ENCODE measurements around the gene PEX14.

The PEX14 gene

DNA sequence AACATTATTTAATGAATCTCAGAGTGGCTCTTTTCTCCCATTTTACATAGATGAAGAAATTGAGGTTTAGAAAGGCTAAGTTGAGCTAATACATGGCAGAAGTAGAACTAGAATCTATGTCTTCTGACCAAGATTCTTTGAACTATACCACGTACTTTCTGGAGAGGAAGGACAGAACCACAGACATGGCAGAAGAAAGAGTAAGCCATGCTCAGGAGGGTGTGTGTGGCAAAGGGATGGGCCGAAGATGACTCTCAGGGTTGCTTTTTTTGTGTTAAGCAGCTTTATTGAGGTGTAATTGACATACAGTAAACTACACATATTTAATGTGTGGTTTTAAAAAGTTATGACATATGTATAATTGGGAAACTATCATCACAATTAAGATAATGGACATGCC, 69.5 kb downstream of the PEX14 start:
- no peaks in the 10 kb centered on the region for H3K9me2 ChIP-seq (ENCODE audit: low read depth, low read length)
- no peak overlapping the region for H3K9ac ChIP-seq (ENCODE audit: low read length)
- H3K4me2 ChIP-seq (ENCODE audit: low read length) = no peak overlapping the region
- H3K79me2 ChIP-seq (ENCODE audit: insufficient read depth, low read length) = no peaks in the 10 kb centered on the region
- no peaks in the 10 kb centered on the region for H3K4me1 ChIP-seq (ENCODE audit: insufficient read depth, low read length, severe bottlenecking)
- H3K27me3 ChIP-seq (ENCODE audit: insufficient read depth, low read length) = no peaks in the 10 kb centered on the region
- TF ChIP-seq, protein P1, sequence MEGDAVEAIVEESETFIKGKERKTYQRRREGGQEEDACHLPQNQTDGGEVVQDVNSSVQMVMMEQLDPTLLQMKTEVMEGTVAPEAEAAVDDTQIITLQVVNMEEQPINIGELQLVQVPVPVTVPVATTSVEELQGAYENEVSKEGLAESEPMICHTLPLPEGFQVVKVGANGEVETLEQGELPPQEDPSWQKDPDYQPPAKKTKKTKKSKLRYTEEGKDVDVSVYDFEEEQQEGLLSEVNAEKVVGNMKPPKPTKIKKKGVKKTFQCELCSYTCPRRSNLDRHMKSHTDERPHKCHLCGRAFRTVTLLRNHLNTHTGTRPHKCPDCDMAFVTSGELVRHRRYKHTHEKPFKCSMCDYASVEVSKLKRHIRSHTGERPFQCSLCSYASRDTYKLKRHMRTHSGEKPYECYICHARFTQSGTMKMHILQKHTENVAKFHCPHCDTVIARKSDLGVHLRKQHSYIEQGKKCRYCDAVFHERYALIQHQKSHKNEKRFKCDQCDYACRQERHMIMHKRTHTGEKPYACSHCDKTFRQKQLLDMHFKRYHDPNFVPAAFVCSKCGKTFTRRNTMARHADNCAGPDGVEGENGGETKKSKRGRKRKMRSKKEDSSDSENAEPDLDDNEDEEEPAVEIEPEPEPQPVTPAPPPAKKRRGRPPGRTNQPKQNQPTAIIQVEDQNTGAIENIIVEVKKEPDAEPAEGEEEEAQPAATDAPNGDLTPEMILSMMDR (IDR thresholded peaks at IDR 0.05; ENCODE audit: low read length) = no peak
- no peaks in the 10 kb centered on the region for H3F3A ChIP-seq (ENCODE audit: insufficient read depth, low read length)
- H3K4me3 ChIP-seq (ENCODE audit: low read depth, low read length, poor library complexity, severe bottlenecking) = no peak overlapping the region
- no peak overlapping the region for H3K27ac ChIP-seq (ENCODE audit: low read depth, low read length, poor library complexity, severe bottlenecking)
- no peaks in the 10 kb centered on the region for H3K9me3 ChIP-seq (ENCODE audit: low read length)
- no peaks in the 10 kb centered on the region for H4K20me1 ChIP-seq (ENCODE audit: insufficient read depth, low read length)
- H2AFZ ChIP-seq (ENCODE audit: low read length) = no peak overlapping the region
- H3K36me3 ChIP-seq (ENCODE audit: insufficient read depth, low read length) = peaks cover 2% of the 10 kb centered on the region; the same call in 1 of the 2 replicates

DNA sequence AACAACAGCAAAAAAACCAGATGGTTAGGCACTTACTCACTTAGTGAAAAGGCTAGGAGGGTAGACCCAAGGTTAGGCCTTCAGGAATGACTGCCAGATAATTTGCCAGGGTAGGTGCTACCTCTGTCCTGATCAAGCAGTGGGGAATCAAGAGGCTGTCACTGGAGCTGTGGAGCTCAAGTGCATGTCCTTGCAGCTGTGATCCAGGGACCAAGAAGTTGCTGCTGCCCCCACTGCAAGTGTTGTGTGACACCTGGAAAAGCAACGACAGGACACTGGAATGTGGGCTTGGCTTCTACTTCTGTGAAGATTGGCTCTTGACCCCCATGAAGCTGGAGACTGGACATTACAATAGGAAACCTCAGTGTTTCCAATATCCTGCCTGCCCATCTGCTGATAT, 72.1 kb downstream of the PEX14 start:
- no peak overlapping the region for H2AFZ ChIP-seq (ENCODE audit: low read length)
- H3F3A ChIP-seq (ENCODE audit: insufficient read depth, low read length) = no peaks in the 10 kb centered on the region
- H3K4me2 ChIP-seq (ENCODE audit: low read length) = no peak overlapping the region
- H3K79me2 ChIP-seq (ENCODE audit: insufficient read depth, low read length) = no peaks in the 10 kb centered on the region
- TF ChIP-seq, protein P1 (IDR thresholded peaks at IDR 0.05; ENCODE audit: low read length) = no peak
- TF ChIP-seq EZH2 (IDR thresholded peaks at IDR 0.05; ENCODE audit: borderline replicate concordance, low read length) = no peak
- H3K36me3 ChIP-seq (ENCODE audit: insufficient read depth, low read length) = no peaks in the 10 kb centered on the region; the same call in 1 of the 2 replicates
- H3K9me3 ChIP-seq (ENCODE audit: low read length) = no peaks in the 10 kb centered on the region
- H3K27me3 ChIP-seq (ENCODE audit: insufficient read depth, low read length) = no peaks in the 10 kb centered on the region
- no peaks in the 10 kb centered on the region for H4K20me1 ChIP-seq (ENCODE audit: insufficient read depth, low read length)
- H3K27ac ChIP-seq (ENCODE audit: low read depth, low read length, poor library complexity, severe bottlenecking) = no peak overlapping the region
- no peak overlapping the region for H3K9ac ChIP-seq (ENCODE audit: low read length)
- no peaks in the 10 kb centered on the region for H3K9me2 ChIP-seq (ENCODE audit: low read depth, low read length)
- H3K4me3 ChIP-seq (ENCODE audit: low read depth, low read length, poor library complexity, severe bottlenecking) = no peak overlapping the region
- H3K4me1 ChIP-seq (ENCODE audit: insufficient read depth, low read length, severe bottlenecking) = no peaks in the 10 kb centered on the region

DNA sequence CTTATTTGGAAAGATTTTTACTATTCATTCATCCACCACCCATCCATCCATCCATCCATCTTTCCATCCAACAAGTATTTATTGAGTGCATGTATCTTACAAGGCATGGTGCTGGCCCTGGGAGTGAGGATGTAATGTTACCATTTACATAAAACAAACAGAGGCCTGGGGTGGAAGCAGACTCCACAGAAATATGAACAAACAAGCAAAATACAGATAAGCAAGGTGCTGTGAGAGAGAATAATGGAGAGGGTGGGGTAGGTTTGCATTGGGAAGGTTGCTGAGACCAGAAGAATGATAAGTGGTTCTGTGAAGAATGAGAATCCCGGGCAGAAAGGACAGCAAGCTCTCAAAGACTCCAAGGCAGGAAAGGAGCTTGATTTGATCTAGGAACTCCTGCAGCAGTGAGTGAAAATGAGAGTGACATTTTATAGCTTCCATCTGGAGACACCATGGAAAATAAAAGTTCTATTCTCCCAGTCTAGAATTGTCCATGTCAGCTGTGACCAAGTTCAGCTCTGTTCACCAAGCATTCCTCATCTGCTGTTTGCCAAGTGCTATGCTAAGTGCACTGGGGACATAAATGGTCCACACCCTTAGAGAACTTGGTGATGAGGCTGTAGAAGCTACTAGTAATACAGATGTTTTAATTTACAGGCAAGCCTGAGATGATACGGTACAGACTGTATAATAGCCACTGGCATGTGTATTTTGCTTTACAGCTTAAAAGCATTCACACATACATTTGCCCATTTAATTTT, 75.3 kb downstream of the PEX14 start:
- no peaks in the 10 kb centered on the region for H3K9me3 ChIP-seq (ENCODE audit: low read length)
- no peaks in the 10 kb centered on the region for H3K9me2 ChIP-seq (ENCODE audit: low read depth, low read length)
- no peaks in the 10 kb centered on the region; the same call in 1 of the 2 replicates for H3K36me3 ChIP-seq (ENCODE audit: insufficient read depth, low read length)
- H3K9ac ChIP-seq (ENCODE audit: low read length) = no peak overlapping the region
- no peak for TF ChIP-seq EZH2 (IDR thresholded peaks at IDR 0.05; ENCODE audit: borderline replicate concordance, low read length)
- TF ChIP-seq, protein P1 (IDR thresholded peaks at IDR 0.05; ENCODE audit: low read length) = no peak
- H3K4me2 ChIP-seq (ENCODE audit: low read length) = no peak overlapping the region
- H3F3A ChIP-seq (ENCODE audit: insufficient read depth, low read length) = no peaks in the 10 kb centered on the region
- no peaks in the 10 kb centered on the region for H3K27me3 ChIP-seq (ENCODE audit: insufficient read depth, low read length)
- no peaks in the 10 kb centered on the region for H4K20me1 ChIP-seq (ENCODE audit: insufficient read depth, low read length)
- H3K4me3 ChIP-seq (ENCODE audit: low read depth, low read length, poor library complexity, severe bottlenecking) = no peak overlapping the region
- H2AFZ ChIP-seq (ENCODE audit: low read length) = no peak overlapping the region
- peaks cover under 1% of the 10 kb centered on the region for H3K4me1 ChIP-seq (ENCODE audit: insufficient read depth, low read length, severe bottlenecking)
- H3K27ac ChIP-seq (ENCODE audit: low read depth, low read length, poor library complexity, severe bottlenecking) = no peak overlapping the region
- no peaks in the 10 kb centered on the region for H3K79me2 ChIP-seq (ENCODE audit: insufficient read depth, low read length)
